Right ventricle myocardium superior (tissue), 1 donor: ENCODE measurements around the gene ZNF75A. TPM values are rescaled to one million over a fixed set of nuclear protein-coding genes. Genes with fewer than 3 reads are reported as not detected.

Experiments
- ATAC-seq: fragments of 200-7000 bp; cut with Tn5 transposase; one replicate; pipeline ENCODE4 v1.9.1; 2020; ENCODE audit warnings: mild to moderate bottlenecking; ENCODE audit not compliant: poor library complexity
- DNase-seq: peaks from one replicate; pipeline ENCODE4 v3.0.0-alpha.2; 2020
- intact Hi-C: fragments of 100-400 bp; cut with DNase I; formaldehyde crosslinking; loops from one replicate; pipeline ENCODE4 v1.11.2; 2022
- total RNA-seq: library from RNA; stranded (reverse); fragmentation: NEBNext Ultra II Directional; extraction: Animal tissue kit (Norgen Biotek cat#: 25700); gene quantifications from one replicate; pipeline ENCODE4 v1.2.1, GENCODE V29; 2021
- donor health status: DM: no; HTN: yes; CAD: no; lungs with severe emphysema.

Gene ZNF75A
- total RNA-seq, 1 donor from 2014 or later: 16.8 TPM

DNA sequence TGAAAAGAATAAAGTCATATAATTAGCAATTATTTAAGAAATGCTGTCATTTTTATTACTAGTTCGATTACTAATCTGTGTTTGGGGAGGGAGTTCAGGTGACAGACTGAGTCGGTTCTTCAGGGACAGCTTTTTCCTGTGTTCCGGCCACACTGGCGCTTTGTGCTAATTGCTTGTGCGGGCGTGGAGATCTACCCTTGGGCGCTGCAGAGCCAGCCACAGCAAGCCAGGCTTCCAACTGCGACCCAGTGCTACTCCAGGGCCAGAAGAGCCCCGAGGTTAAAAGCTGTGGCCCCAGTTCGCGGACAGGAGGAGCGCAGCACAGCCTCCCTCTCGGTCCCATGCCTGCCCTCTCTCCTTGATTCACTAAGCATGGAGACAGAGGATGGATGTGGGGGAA is 43.9 kb downstream of the ZNF75A start:
- intact Hi-C loops: no loop called here
- DNase-seq: no peak
- peak; percentile 55 for ATAC-seq

DNA sequence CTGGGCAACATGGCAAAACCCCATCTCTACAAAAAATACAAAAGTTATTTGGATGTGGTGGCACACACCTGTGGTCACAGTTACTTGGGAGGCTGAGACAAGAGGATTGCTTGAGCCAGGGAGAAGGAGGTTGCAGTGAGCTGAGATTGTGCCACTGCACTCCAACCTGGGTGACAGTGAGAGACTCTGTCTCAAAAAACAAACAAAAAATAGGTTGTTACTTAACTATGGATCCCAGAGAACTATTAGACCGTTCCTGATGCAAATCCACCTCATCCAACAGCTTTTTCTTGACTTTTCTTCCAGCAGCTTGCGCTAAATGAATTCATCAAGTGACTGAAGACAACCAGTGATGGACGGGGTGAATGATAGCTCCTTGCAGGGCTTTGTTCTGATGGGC is 50.3 kb downstream of the ZNF75A start, which contains the start of gene OR2C1:
Gene OR2C1 (plus strand): TSS at position 301 of the 400 bp plus-strand sequence. CDS start 52 bp downstream, at position 353.
- ATAC-seq: no peak
- no peak for DNase-seq
- intact Hi-C loops: no loop called here

GRCh38 chr16:3356118-3356517 is 50.8 kb downstream of the ZNF75A start:
- intact Hi-C loops: no loop called here
- no peak for ATAC-seq
- DNase-seq: no peak

GRCh38 chr16:3358871-3359270 is 53.6 kb downstream of the ZNF75A start:
- ATAC-seq: no peak
- no peak for DNase-seq
- intact Hi-C loops: no loop called here

DNA sequence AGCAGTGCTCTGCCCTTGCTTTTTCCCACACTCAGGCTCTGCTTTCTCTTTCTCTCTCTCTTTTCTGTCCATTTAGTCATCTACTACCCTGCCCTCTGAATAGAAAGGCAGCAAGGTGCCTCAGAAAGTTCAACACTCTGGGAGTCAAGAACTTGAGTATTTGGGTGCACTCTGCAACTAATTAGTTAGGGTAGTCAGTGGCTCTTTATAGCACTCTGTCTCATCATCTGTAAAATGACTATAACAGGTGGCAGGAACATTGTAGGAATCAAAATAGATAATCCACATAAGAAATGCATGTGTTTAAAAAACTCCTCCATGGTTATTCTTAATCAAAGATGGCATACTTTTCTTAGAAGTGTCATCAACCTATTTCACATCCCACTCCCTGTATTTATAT is 57.6 kb downstream of the ZNF75A start:
- DNase-seq (no peak), ATAC-seq (no peak)
- intact Hi-C loops: loop anchor here (10.0 kb wide), 1 partner anchor 142 kb away; the partner anchor contains the start of gene CLUAP1

DNA sequence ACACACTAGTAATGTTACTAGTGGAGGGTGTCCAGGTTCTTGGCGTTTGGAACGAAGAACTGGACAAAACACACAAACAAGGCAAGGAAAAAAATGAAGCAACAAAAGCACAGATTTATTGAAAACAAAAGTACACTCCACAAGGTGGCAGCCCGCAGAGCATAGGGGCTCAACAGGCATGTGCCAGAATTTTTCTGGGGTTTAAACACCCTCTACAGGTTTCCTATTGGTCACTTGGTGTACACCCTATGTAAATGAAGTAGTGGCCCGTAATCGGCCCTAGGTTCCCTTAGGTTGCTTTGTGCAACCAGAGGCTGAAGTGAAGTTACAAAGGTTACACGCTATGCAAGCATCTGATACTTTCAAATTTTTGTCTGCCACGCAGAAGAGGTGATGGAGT is 58.5 kb downstream of the ZNF75A start:
- ATAC-seq: no peak
- DNase-seq: no peak
- intact Hi-C loops: loop anchor here (10.0 kb wide), 1 partner anchor 141 kb away; the partner anchor contains the start of gene CLUAP1

DNA sequence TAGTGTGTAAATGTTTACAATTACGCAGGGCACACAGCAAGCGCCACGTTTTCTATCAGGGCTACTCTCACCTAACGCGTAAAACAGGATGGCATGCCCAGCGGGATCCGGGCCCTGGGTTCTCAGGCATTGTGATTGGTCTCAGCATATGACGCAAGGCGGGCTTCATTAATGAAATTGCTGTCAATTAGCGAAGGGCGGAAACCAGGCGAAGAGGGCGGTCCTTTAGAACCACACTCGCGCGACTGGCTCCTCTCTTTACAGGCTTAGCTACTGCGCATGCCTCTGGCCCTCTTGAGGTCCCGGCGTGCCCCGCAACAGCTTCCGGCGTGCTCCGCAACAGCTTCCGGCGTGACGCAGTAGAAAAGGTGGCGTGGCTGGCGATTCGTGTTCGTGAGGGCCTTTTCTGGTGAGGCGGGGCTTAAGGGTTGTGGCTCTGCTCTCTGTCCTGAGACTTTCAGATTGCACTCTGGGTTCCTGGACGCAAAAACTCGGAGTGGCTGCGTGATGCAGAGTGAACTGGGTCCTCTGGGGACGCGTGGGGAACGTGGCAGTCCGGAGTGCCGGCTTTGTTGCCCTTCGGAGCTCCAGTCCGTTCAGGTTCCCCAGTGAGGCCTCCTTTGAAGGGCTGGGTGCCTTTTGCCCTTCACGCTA is 59.6 kb downstream of the ZNF75A start:
- DNase-seq (peak; percentile 90), ATAC-seq (peak; percentile 99)
- intact Hi-C loops: loop anchor here (10.0 kb wide), 1 partner anchor 140 kb away; the partner anchor contains the start of gene CLUAP1

Other genes starting within 250 kb of the ZNF75A start
- gene IL32, start 239.9 kb upstream of the ZNF75A start, total RNA-seq: 42.6 TPM
- not detected for gene ZSCAN10, start 206.2 kb upstream of the ZNF75A start, total RNA-seq
- gene ZNF205, start 192.9 kb upstream of the ZNF75A start, total RNA-seq: 6.9 TPM
- 6.1 TPM for gene ZNF213, start 170.5 kb upstream of the ZNF75A start, total RNA-seq
- gene OR1F1, start 117.3 kb upstream of the ZNF75A start, total RNA-seq: not detected
- 4.1 TPM for gene ZNF200, start 70.3 kb upstream of the ZNF75A start, total RNA-seq
- 0.78 TPM for gene MEFV, start 48.9 kb upstream of the ZNF75A start, total RNA-seq
- gene ZNF263, start 22.0 kb upstream of the ZNF75A start, total RNA-seq: 7.9 TPM
- gene TIGD7, start 67 bp upstream of the ZNF75A start, total RNA-seq: 9.4 TPM
- gene OR2C1, start 50.4 kb downstream of the ZNF75A start, total RNA-seq: not detected
- 5.5 TPM for gene ZSCAN32, start 95.5 kb downstream of the ZNF75A start, total RNA-seq
- 11.3 TPM for gene ZNF174, start 95.7 kb downstream of the ZNF75A start, total RNA-seq
- 1.5 TPM for gene ZNF597, start 138.0 kb downstream of the ZNF75A start, total RNA-seq
- gene NAA60, start 138.2 kb downstream of the ZNF75A start, total RNA-seq: 47.0 TPM
- not detected for gene C16orf90, start 190.0 kb downstream of the ZNF75A start, total RNA-seq
- 17.4 TPM for gene CLUAP1, start 195.5 kb downstream of the ZNF75A start, total RNA-seq